ENCODE results near the gene ZC3H7B. TPM values are rescaled to one million over a fixed set of nuclear protein-coding genes. Genes with fewer than 3 reads are reported as not detected.
A peak's percentile ranks its signal among the peaks of the same experiment; 100 is the strongest.

The ZC3H7B gene
- total RNA-seq, 1 experiment from 2014 or later, result 42.0 TPM

DNA sequence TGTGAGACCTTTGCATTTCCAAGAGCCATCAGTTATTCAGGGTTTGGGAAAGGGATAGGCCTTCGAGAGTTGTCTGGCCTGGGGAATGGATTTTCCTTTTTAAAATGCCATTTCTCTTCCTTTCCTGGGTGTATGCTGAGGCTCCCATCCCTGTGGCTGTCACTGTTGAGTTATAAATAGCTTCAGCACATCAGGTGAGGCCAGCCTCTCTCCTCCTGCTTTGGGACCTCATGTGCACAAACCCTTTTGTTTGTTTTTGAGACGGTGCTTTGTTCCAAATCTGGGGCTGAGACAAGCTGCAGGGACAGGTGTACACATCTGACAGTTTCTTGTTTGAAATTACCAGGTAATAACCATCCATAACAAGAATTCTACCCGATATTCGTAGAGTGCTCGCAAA lies 81.8 kb downstream of the ZC3H7B start:
- no peak for ATAC-seq
- Histone ChIP-seq H3K9me3 (ENCODE audit: control insufficient read depth in 1 of 2, insufficient read depth in 1 of 2, low read depth in 1 of 2, low read length in 2 of 2) (no peaks in the 10 kb centered on the region), H3K4me3 (replicated peaks in 1 of 2; ENCODE audit: low read depth in 1 of 2, low read length in 2 of 2) (peak overlapping the region; percentile 52 to 65; a peak in 2 of 4 replicates)

DNA sequence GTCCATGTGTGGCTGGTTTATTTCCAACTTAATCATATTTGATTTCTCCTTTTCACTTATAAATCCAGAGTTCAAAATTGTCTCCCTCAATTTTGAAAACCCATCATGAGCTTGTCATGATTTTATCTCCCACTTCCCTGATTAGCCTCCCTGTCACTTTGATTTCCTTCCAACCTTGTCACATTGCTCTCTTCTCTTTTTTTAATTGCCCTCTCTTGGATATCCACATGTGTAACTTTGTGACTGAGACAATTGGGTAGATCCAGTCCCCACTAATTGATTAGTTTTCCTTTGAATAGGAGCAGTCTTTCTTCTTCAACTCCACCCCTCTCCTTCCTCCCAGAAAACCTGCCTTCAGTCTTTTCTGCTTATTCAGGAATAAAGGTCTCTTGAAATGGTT lies 82.8 kb downstream of the ZC3H7B start:
- no peak for TF ChIP-seq YY1 (IDR thresholded peaks at IDR 0.05; ENCODE audit: extremely low read depth, insufficient replicate concordance, low read depth, low read length)
- TF ChIP-seq, protein P1, sequence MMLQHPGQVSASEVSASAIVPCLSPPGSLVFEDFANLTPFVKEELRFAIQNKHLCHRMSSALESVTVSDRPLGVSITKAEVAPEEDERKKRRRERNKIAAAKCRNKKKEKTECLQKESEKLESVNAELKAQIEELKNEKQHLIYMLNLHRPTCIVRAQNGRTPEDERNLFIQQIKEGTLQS (IDR thresholded peaks at IDR 0.05), result no peak
- Histone ChIP-seq H3K9ac (ENCODE audit: low read length) (no peak overlapping the region), H3K4me2 (ENCODE audit: low read length) (no peak overlapping the region), H3K9me2 (ENCODE audit: insufficient read depth) (no peaks in the 10 kb centered on the region), H3K27ac (ENCODE audit: low read depth, low read length) (no peak overlapping the region), H3K4me1 (ENCODE audit: control insufficient read depth in 1 of 2, insufficient read depth in 2 of 2, low read length in 2 of 2) (peaks cover 14 to 32% of the 10 kb centered on the region in 2 experiments), H4K20me1 (ENCODE audit: insufficient read depth) (no peaks in the 10 kb centered on the region), H3K4me3 (replicated peaks in 1 of 2; ENCODE audit: low read depth in 1 of 2, low read length in 2 of 2) (no peak overlapping the region), H3K36me3 (ENCODE audit: control insufficient read depth in 1 of 2, insufficient read depth in 2 of 2, low read length in 2 of 2) (peaks cover 0 to 8% of the 10 kb centered on the region in 2 experiments; a peak in 3 of 4 replicates), H2AFZ (ENCODE audit: low read depth, low read length, poor library complexity, severe bottlenecking) (no peak overlapping the region), H3K79me2 (ENCODE audit: insufficient read depth, low read length) (no peaks in the 10 kb centered on the region), H3K9me3 (ENCODE audit: control insufficient read depth in 1 of 2, insufficient read depth in 1 of 2, low read depth in 1 of 2, low read length in 2 of 2) (no peaks in the 10 kb centered on the region), H3K27me3 (ENCODE audit: insufficient read depth, low read length) (no peaks in the 10 kb centered on the region)
- RAD21 ChIA-PET (ENCODE audit: low non-redundant PET in 1 of 2, low total read pairs in 2 of 2, uncharacterized antibody in 2 of 2, unreplicated experiment in 2 of 2), result no interaction called here
- no TSS peak for BruUV-seq (replicated peaks)
- DNase-seq (ENCODE audit: low read depth, low spot score), result no peak
- intact Hi-C loops (cut with micrococcal nuclease), result no loop called here
- POLR2A ChIA-PET, result interaction anchor here (1.2 kb wide), 1 partner anchor 63 kb away, joined by 4 read pairs; the partner anchor contains the start of gene TOB2
- CTCF ChIA-PET, result no interaction called here
- no peak for ATAC-seq

More for the DNA sequence above, 81.8 kb downstream of the ZC3H7B start:
- no peaks in the 10 kb centered on the region for H4K20me1 ChIP-seq (ENCODE audit: insufficient read depth)
- no peak overlapping the region; the same call in 1 of the 2 replicates for H3K27ac ChIP-seq (ENCODE audit: low read depth, low read length)
- peaks cover 0 to 4% of the 10 kb centered on the region in 2 experiments; a peak in 2 of 4 replicates for H3K36me3 ChIP-seq (ENCODE audit: control insufficient read depth in 1 of 2, insufficient read depth in 2 of 2, low read length in 2 of 2)
- TF ChIP-seq ELF1 (IDR thresholded peaks at IDR 0.05; ENCODE audit: borderline replicate concordance, low read depth), result no peak
- RAD21 ChIA-PET (ENCODE audit: low non-redundant PET in 1 of 2, low total read pairs in 2 of 2, uncharacterized antibody in 2 of 2, unreplicated experiment in 2 of 2), result no interaction called here
- peak overlapping the region; percentile 88; the same call in 1 of the 2 replicates for H3K9ac ChIP-seq (ENCODE audit: low read length)
- no peaks in the 10 kb centered on the region for H3K27me3 ChIP-seq (ENCODE audit: insufficient read depth, low read length)
- H3K4me1 ChIP-seq (ENCODE audit: control insufficient read depth in 1 of 2, insufficient read depth in 2 of 2, low read length in 2 of 2), result peaks cover 14 to 38% of the 10 kb centered on the region in 2 experiments
- no peaks in the 10 kb centered on the region for H3K9me2 ChIP-seq (ENCODE audit: insufficient read depth)
- CTCF ChIA-PET, result no interaction called here
- no TSS peak for BruUV-seq (replicated peaks)
- no peak for DNase-seq (ENCODE audit: low read depth, low spot score)
- intact Hi-C loops (cut with micrococcal nuclease), result no loop called here
- peak overlapping the region; percentile 86 for H3K4me2 ChIP-seq (ENCODE audit: low read length)
- POLR2A ChIA-PET, result no interaction called here
- H2AFZ ChIP-seq (ENCODE audit: low read depth, low read length, poor library complexity, severe bottlenecking), result no peak overlapping the region
- H3K79me2 ChIP-seq (ENCODE audit: insufficient read depth, low read length), result no peaks in the 10 kb centered on the region

All from HCT116 (cell line).